ENCODE measurements around the gene USP6NL. TPM values are rescaled to one million over a fixed set of nuclear protein-coding genes. Genes with fewer than 3 reads are reported as not detected.

USP6NL gene
- polyA plus RNA-seq, 1 donor (not counting 4 experiments of a cell fraction or from before 2014, with no cell fraction given): 8.7 TPM

DNA sequence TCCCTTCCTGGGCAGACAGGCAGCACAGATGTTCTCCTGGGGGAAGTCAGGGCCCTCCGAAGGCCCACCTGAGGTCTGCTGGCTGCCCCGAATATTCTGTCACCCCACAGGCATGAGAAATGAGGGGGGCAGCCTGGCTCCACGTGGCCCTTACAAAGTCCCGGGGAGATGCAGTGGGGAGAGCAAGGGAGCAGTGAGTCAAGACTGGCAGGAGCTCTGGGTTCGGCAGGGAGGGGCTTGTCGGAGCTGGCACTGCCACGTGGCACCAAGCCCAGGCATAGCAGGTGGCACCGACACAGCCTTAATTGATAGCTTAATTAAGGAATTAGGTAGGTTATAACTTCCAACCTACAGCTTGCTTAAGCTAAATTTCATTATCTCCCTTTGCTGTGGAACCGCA lies 163.9 kb downstream of the USP6NL start:
- Histone ChIP-seq H3K9me1 (ENCODE audit: control insufficient read depth, extremely low read depth, insufficient read depth, low read length) (no peaks in the 10 kb centered on the region), H3K27me3 (ENCODE audit: control insufficient read depth, extremely low read depth, insufficient read depth, low read length) (peaks cover 28% of the 10 kb centered on the region), H3K4me2 (ENCODE audit: control insufficient read depth, extremely low read depth, insufficient read depth, low read depth, low read length) (no peak overlapping the region), H4K20me1 (ENCODE audit: control insufficient read depth, extremely low read depth, insufficient read depth, low read length) (no peaks in the 10 kb centered on the region), H3K9ac (ENCODE audit: control insufficient read depth, extremely low read depth, insufficient read depth, low read length) (no peak overlapping the region), H2AFZ (ENCODE audit: control insufficient read depth, low read length) (no peak overlapping the region), H3K4me3 (ENCODE audit: control insufficient read depth in 2 of 3, extremely low read depth in 1 of 3, insufficient read depth in 2 of 3, low read depth in 1 of 3, low read length in 3 of 3) (no peak overlapping the region), H3K79me2 (ENCODE audit: control insufficient read depth, insufficient read depth, low read length) (no peaks in the 10 kb centered on the region), H3K36me3 (ENCODE audit: control insufficient read depth in 2 of 2, extremely low read depth in 1 of 2, insufficient read depth in 2 of 2, low read length in 2 of 2) (no peaks in the 10 kb centered on the region), H3K4me1 (ENCODE audit: control insufficient read depth, extremely low read depth, insufficient read depth, low read length) (no peaks in the 10 kb centered on the region), H3K9me3 (ENCODE audit: control insufficient read depth, low read depth, low read length) (no peaks in the 10 kb centered on the region), H3K27ac (ENCODE audit: control insufficient read depth, insufficient read depth, low read length) (no peak overlapping the region)
- DNase-seq (ENCODE audit: low read depth, low spot score): no peak
- no peak for FAIRE-seq
- TF ChIP-seq, protein P1, sequence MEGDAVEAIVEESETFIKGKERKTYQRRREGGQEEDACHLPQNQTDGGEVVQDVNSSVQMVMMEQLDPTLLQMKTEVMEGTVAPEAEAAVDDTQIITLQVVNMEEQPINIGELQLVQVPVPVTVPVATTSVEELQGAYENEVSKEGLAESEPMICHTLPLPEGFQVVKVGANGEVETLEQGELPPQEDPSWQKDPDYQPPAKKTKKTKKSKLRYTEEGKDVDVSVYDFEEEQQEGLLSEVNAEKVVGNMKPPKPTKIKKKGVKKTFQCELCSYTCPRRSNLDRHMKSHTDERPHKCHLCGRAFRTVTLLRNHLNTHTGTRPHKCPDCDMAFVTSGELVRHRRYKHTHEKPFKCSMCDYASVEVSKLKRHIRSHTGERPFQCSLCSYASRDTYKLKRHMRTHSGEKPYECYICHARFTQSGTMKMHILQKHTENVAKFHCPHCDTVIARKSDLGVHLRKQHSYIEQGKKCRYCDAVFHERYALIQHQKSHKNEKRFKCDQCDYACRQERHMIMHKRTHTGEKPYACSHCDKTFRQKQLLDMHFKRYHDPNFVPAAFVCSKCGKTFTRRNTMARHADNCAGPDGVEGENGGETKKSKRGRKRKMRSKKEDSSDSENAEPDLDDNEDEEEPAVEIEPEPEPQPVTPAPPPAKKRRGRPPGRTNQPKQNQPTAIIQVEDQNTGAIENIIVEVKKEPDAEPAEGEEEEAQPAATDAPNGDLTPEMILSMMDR (optimal IDR thresholded peaks at IDR 0.05 in 1 of 3, IDR thresholded peaks at IDR 0.05 in 1 of 3, conservative IDR thresholded peaks at IDR 0.05 in 1 of 3; ENCODE audit: extremely low read depth in 1 of 3, insufficient read depth in 2 of 3, low read length in 3 of 3): no peak
- no peak for TF ChIP-seq EZH2 (IDR thresholded peaks at IDR 0.05; ENCODE audit: low read length)
- dilution Hi-C loops (cut with MboI; ENCODE audit: extremely low pct_ligation_motif_present, low sequenced_read_pairs): no loop called here

DNA sequence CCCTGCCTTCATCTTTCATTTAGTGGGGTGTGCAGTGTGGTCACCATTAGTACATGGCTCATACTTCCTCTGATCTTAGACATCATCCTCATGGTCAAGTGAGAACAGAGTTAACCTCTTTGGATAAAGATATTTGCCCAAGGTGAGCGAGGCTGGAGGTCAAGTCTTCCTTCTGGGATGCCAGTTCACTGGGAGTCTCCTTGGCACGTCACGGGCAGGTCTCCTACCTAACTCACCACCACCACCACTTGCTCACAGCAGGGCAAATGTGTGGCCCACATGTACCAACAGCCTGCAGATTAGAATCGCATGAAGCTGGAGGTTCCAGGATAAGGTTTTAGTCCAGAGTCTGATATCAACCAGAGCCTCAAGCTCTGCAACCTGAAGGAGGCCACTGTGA lies 164.6 kb downstream of the USP6NL start:
- Histone ChIP-seq H2AFZ (ENCODE audit: control insufficient read depth, low read length) (no peak overlapping the region), H3K9ac (ENCODE audit: control insufficient read depth, extremely low read depth, insufficient read depth, low read length) (no peak overlapping the region), H3K4me1 (ENCODE audit: control insufficient read depth, extremely low read depth, insufficient read depth, low read length) (no peaks in the 10 kb centered on the region), H3K79me2 (ENCODE audit: control insufficient read depth, insufficient read depth, low read length) (no peaks in the 10 kb centered on the region), H3K9me1 (ENCODE audit: control insufficient read depth, extremely low read depth, insufficient read depth, low read length) (no peaks in the 10 kb centered on the region), H3K4me2 (ENCODE audit: control insufficient read depth, extremely low read depth, insufficient read depth, low read depth, low read length) (no peak overlapping the region), H3K9me3 (ENCODE audit: control insufficient read depth, low read depth, low read length) (no peaks in the 10 kb centered on the region), H4K20me1 (ENCODE audit: control insufficient read depth, extremely low read depth, insufficient read depth, low read length) (no peaks in the 10 kb centered on the region), H3K27ac (ENCODE audit: control insufficient read depth, insufficient read depth, low read length) (no peak overlapping the region), H3K36me3 (ENCODE audit: control insufficient read depth in 2 of 2, extremely low read depth in 1 of 2, insufficient read depth in 2 of 2, low read length in 2 of 2) (no peaks in the 10 kb centered on the region), H3K4me3 (ENCODE audit: control insufficient read depth in 2 of 3, extremely low read depth in 1 of 3, insufficient read depth in 2 of 3, low read depth in 1 of 3, low read length in 3 of 3) (no peak overlapping the region), H3K27me3 (ENCODE audit: control insufficient read depth, extremely low read depth, insufficient read depth, low read length) (peaks cover 28% of the 10 kb centered on the region)
- dilution Hi-C loops (cut with MboI; ENCODE audit: extremely low pct_ligation_motif_present, low sequenced_read_pairs): no loop called here
- no peak for DNase-seq (ENCODE audit: low read depth, low spot score)
- TF ChIP-seq, protein P1 (optimal IDR thresholded peaks at IDR 0.05 in 1 of 3, IDR thresholded peaks at IDR 0.05 in 1 of 3, conservative IDR thresholded peaks at IDR 0.05 in 1 of 3; ENCODE audit: extremely low read depth in 1 of 3, insufficient read depth in 2 of 3, low read length in 3 of 3): no peak
- FAIRE-seq: no peak
